Tibial nerve (tissue), 3 donors: ENCODE measurements around the gene TSN.
"Not testable (repeated sequence)": the region's sequence is repeated elsewhere in the genome, so short reads cannot be mapped to it uniquely, and the experiment has no call there.

ENCODE experiments used
- POLR2A ChIP-seq, 2 donors: fragments of 450-650 bp; IDR thresholded peaks; one replicate each; pipeline ENCODE4 v1.6.1; 2017; ENCODE audit warnings: antibody characterized with exemption in 2 of 2, mild to moderate bottlenecking in 2 of 2, moderate library complexity in 2 of 2
- TF ChIP-seq, protein P1 (sequence below), 5 experiments: fragments of 200-600 bp in 3 of 5; fragments of 450-650 bp in 2 of 5; sonication (generic) in 3 of 5; IDR thresholded peaks; one replicate each; pipeline ENCODE4 v1.5.1; 2016 to 2019; ENCODE audit warnings: antibody characterized with exemption in 5 of 5, mild to moderate bottlenecking in 3 of 5, moderate library complexity in 2 of 5

GRCh38 chr2:121711481-121711880 is 44.0 kb upstream of the TSN start:
- TF ChIP-seq, protein P1, sequence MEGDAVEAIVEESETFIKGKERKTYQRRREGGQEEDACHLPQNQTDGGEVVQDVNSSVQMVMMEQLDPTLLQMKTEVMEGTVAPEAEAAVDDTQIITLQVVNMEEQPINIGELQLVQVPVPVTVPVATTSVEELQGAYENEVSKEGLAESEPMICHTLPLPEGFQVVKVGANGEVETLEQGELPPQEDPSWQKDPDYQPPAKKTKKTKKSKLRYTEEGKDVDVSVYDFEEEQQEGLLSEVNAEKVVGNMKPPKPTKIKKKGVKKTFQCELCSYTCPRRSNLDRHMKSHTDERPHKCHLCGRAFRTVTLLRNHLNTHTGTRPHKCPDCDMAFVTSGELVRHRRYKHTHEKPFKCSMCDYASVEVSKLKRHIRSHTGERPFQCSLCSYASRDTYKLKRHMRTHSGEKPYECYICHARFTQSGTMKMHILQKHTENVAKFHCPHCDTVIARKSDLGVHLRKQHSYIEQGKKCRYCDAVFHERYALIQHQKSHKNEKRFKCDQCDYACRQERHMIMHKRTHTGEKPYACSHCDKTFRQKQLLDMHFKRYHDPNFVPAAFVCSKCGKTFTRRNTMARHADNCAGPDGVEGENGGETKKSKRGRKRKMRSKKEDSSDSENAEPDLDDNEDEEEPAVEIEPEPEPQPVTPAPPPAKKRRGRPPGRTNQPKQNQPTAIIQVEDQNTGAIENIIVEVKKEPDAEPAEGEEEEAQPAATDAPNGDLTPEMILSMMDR (IDR thresholded peaks at IDR 0.05), result not testable (repeated sequence)
- not testable (repeated sequence) for TF ChIP-seq POLR2A (IDR thresholded peaks at IDR 0.05)
